Fibroblast of skin of right quadriceps (primary cell): ENCODE data around the gene RFXAP.

ENCODE experiments used
- DNase-seq: peaks from one replicate; pipeline ENCODE4 v3.0.0-alpha.2; 2013

RFXAP gene

GRCh38 chr13:36817996-36818803 lies 822 bp upstream of the RFXAP start:
- DNase-seq: no peak

- DNase-seq: peak; percentile 35
These were observed 693 bp downstream of the RFXAP start for GRCh38 chr13:36819739-36820090.

- no peak for DNase-seq
These were observed 1.2 kb downstream of the RFXAP start for GRCh38 chr13:36820222-36820621.

- DNase-seq: no peak
These were observed 3.8 kb downstream of the RFXAP start for GRCh38 chr13:36822785-36823184.

- DNase-seq: no peak
These were observed 10.7 kb downstream of the RFXAP start for GRCh38 chr13:36829753-36830152.

GRCh38 chr13:36831291-36831690 lies 12.3 kb downstream of the RFXAP start:
- no peak for DNase-seq

- no peak for DNase-seq
These were observed 15.3 kb downstream of the RFXAP start for GRCh38 chr13:36834299-36834698.

- no peak for DNase-seq
These were observed 18.5 kb downstream of the RFXAP start for GRCh38 chr13:36837354-36838092.

GRCh38 chr13:36839281-36839680 lies 20.3 kb downstream of the RFXAP start:
- DNase-seq: no peak

GRCh38 chr13:36839981-36840380 lies 21.0 kb downstream of the RFXAP start:
- no peak for DNase-seq

GRCh38 chr13:36840718-36841250 lies 21.8 kb downstream of the RFXAP start:
- no peak for DNase-seq

GRCh38 chr13:36841391-36841790 lies 22.4 kb downstream of the RFXAP start:
- no peak for DNase-seq

- DNase-seq: no peak
These were observed 28.6 kb downstream of the RFXAP start for GRCh38 chr13:36847606-36848005.

- no peak for DNase-seq
These were observed 29.4 kb downstream of the RFXAP start for GRCh38 chr13:36848199-36848982.

- no peak for DNase-seq
These were observed 31.9 kb downstream of the RFXAP start for GRCh38 chr13:36850790-36851438.

- no peak for DNase-seq
These were observed 38.2 kb downstream of the RFXAP start for GRCh38 chr13:36857253-36857652.

- peak; percentile 56 for DNase-seq
These were observed 39.3 kb downstream of the RFXAP start for GRCh38 chr13:36858290-36858689.

- DNase-seq: no peak
These were observed 40.2 kb downstream of the RFXAP start for GRCh38 chr13:36859259-36859658.

GRCh38 chr13:36862002-36862685 lies 43.1 kb downstream of the RFXAP start:
- DNase-seq: no peak

GRCh38 chr13:36862722-36863121 lies 43.7 kb downstream of the RFXAP start:
- no peak for DNase-seq

GRCh38 chr13:36865265-36865664 lies 46.2 kb downstream of the RFXAP start:
- DNase-seq: no peak

- DNase-seq: no peak
These were observed 47.2 kb downstream of the RFXAP start for GRCh38 chr13:36866232-36866631.
